Heart left ventricle (tissue), 13 donors: ENCODE data around the gene CAPRIN1.

Experiments used
- POLR2A ChIP-seq, 2 donors: fragments of 450-650 bp; IDR thresholded peaks; one replicate each; pipeline ENCODE4 v1.6.1; 2017; ENCODE audit warnings: antibody characterized with exemption in 2 of 2, mild to moderate bottlenecking in 2 of 2, moderate library complexity in 2 of 2
- TF ChIP-seq, protein P1 (sequence below), 12 donors: fragments of 200-600 bp; sonication (generic) in 4 of 12; IDR thresholded peaks; one replicate each; pipeline versions ENCODE4 v1.5.0 to v1.8.0; 2018 to 2022; ENCODE audit warnings: antibody characterized with exemption in 12 of 12, mild to moderate bottlenecking in 5 of 12
- donor health status: ischemic (EF 13 %, LVEDD 7.1; RV severe dilation, severe dysfunction).
- donor health status: DM: no; HTN: yes; CAD: no.
- donor health status: DM: no; HTN: no; CAD: no.
- donor health status: ischemic (EF 25% LVEDD 6.9; RV normal size, moderate dysfunction).
- donor health status: ischemic (EF 25% LVEDD 5.7; RV mildly dilated, moderate dysfunction).
- donor health status: ischemic (EF 35%, LVEDD 5.7; RV mildly dilated, moderate dysfunction).
- donor health status: nonischemic (EF 11% LVEDD 7.7; RV severe dilation, severe dysfunction).
- donor health status: DM: yes; HTN: yes; CAD: no.
- donor health status: PGD.
- donor health status: ischemic (EF 29% LVEDD 5.4; RV normal size, mild dysfunction).
- donor health status: nonischemic (EF 23%, LVEDD 6.1; RV moderate dilation, normal function).

DNA sequence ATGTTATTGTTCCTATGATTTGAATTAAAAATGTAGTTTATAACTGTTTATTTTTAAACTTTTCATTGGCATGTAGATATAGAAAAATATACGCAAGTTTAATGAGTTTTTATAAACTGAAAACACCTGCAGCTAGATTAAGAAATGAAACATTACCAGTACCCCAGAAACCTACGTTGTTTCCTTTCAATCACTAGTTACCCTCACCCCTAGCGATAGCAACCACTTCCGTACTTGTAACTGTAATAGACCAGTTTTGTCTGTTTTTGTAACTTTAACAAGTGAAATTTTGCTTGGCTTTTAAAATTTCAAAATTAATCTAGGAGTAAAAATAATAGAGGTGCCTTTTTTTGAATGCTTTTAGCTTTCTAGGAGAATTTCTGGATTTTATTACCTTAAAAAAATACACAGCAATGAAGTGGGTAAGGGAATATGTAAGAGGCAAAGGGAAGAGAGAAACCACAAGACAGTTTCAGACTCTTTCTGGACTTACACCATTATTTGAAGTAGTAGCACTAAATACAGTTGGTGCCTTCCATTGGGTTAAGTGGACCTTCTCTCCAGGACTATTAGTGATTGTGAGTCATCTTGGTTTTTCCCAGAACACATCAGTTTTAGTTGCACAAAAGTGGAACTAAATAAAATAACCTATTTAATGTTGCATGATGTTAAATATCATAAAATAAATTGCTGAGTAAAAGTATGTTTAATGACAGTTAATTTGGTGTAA is 35.2 kb downstream of the CAPRIN1 start:
- TF ChIP-seq, protein P1, sequence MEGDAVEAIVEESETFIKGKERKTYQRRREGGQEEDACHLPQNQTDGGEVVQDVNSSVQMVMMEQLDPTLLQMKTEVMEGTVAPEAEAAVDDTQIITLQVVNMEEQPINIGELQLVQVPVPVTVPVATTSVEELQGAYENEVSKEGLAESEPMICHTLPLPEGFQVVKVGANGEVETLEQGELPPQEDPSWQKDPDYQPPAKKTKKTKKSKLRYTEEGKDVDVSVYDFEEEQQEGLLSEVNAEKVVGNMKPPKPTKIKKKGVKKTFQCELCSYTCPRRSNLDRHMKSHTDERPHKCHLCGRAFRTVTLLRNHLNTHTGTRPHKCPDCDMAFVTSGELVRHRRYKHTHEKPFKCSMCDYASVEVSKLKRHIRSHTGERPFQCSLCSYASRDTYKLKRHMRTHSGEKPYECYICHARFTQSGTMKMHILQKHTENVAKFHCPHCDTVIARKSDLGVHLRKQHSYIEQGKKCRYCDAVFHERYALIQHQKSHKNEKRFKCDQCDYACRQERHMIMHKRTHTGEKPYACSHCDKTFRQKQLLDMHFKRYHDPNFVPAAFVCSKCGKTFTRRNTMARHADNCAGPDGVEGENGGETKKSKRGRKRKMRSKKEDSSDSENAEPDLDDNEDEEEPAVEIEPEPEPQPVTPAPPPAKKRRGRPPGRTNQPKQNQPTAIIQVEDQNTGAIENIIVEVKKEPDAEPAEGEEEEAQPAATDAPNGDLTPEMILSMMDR (IDR thresholded peaks at IDR 0.05) = no peak
- no peak for TF ChIP-seq POLR2A (IDR thresholded peaks at IDR 0.05)
